ENCODE measurements around the gene DLK2. TPM values are rescaled to one million over a fixed set of nuclear protein-coding genes. Genes with fewer than 3 reads are reported as not detected.
A peak's percentile ranks its signal among the peaks of the same experiment; 100 is the strongest.
"Not testable (repeated sequence)": the region's sequence is repeated elsewhere in the genome, so short reads cannot be mapped to it uniquely, and the experiment has no call there.

DLK2 gene
- 0.69 TPM for polyA plus RNA-seq (2012; ENCODE audit: insufficient read depth, insufficient read length, low read depth)

GRCh38 chr6:43455531-43456428 is at the start of gene DLK2:
DLK2 (minus strand) TSS chr6:43455548; CDS start chr6:43454825, 723 bp downstream.
- Histone ChIP-seq H3K4me1 (no peaks in the 10 kb centered on the region), H3K36me3 (no peaks in the 10 kb centered on the region; the same call in 1 of the 2 replicates), H3K4me3 (ENCODE audit: low read depth, low read length) (peak within 1 kb of the TSS; percentile 60), H3K9me3 (no peaks in the 10 kb centered on the region), H3K27me3 (peaks cover 12% of the 10 kb centered on the region)
- peak; percentile 47 for DNase-seq
- TF ChIP-seq, protein P1, sequence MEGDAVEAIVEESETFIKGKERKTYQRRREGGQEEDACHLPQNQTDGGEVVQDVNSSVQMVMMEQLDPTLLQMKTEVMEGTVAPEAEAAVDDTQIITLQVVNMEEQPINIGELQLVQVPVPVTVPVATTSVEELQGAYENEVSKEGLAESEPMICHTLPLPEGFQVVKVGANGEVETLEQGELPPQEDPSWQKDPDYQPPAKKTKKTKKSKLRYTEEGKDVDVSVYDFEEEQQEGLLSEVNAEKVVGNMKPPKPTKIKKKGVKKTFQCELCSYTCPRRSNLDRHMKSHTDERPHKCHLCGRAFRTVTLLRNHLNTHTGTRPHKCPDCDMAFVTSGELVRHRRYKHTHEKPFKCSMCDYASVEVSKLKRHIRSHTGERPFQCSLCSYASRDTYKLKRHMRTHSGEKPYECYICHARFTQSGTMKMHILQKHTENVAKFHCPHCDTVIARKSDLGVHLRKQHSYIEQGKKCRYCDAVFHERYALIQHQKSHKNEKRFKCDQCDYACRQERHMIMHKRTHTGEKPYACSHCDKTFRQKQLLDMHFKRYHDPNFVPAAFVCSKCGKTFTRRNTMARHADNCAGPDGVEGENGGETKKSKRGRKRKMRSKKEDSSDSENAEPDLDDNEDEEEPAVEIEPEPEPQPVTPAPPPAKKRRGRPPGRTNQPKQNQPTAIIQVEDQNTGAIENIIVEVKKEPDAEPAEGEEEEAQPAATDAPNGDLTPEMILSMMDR (IDR thresholded peaks at IDR 0.05; ENCODE audit: low read depth, low read length) = no peak

DNA sequence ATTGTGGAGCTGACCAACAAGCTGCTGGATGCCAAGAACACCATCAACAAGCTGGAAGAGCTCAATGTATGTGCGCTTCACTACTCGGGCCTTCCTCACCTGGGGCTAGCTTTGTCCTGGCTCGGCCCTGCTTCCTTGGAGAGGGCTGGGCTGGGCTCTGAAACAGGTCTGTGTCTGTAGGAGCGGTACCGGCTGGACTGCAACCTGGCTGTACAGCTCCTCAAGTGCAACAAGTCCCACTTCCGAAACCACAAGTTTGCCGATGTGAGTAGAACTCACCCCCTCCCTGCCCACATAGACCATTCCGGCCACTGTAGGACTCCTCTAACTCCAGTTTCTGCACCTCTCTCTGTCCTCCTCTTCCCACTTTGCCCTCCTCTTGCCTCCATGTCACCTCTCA is 48.1 kb upstream of the DLK2 start:
- Histone ChIP-seq H3K4me1 (no peaks in the 10 kb centered on the region), H3K4me3 (ENCODE audit: low read depth, low read length) (no peak overlapping the region), H3K27me3 (no peaks in the 10 kb centered on the region), H3K9me3 (no peaks in the 10 kb centered on the region), H3K36me3 (peaks cover 26% of the 10 kb centered on the region)
- TF ChIP-seq, protein P1 (IDR thresholded peaks at IDR 0.05; ENCODE audit: low read depth, low read length) = no peak
- no peak for DNase-seq

- no peaks in the 10 kb centered on the region for H3K4me1 ChIP-seq
- no peak for DNase-seq
- peaks cover 30% of the 10 kb centered on the region for H3K36me3 ChIP-seq
- no peaks in the 10 kb centered on the region for H3K9me3 ChIP-seq
- TF ChIP-seq, protein P1 (IDR thresholded peaks at IDR 0.05; ENCODE audit: low read depth, low read length) = no peak
- no peak overlapping the region for H3K4me3 ChIP-seq (ENCODE audit: low read depth, low read length)
- no peaks in the 10 kb centered on the region for H3K27me3 ChIP-seq
Measured at GRCh38 chr6:43502666-43503065, 47.3 kb upstream of the DLK2 start.

- TF ChIP-seq, protein P1 (IDR thresholded peaks at IDR 0.05; ENCODE audit: low read depth, low read length) = no peak
- Histone ChIP-seq H3K4me1 (no peaks in the 10 kb centered on the region), H3K36me3 (peaks cover 33% of the 10 kb centered on the region), H3K4me3 (ENCODE audit: low read depth, low read length) (no peak overlapping the region), H3K27me3 (no peaks in the 10 kb centered on the region), H3K9me3 (no peaks in the 10 kb centered on the region)
- DNase-seq = no peak
Measured at GRCh38 chr6:43500921-43501320, 45.6 kb upstream of the DLK2 start.

GRCh38 chr6:43499028-43499815 is 43.9 kb upstream of the DLK2 start:
- no peak for DNase-seq
- Histone ChIP-seq H3K4me3 (ENCODE audit: low read depth, low read length) (no peak overlapping the region), H3K4me1 (no peaks in the 10 kb centered on the region; the same call in 1 of the 2 replicates), H3K36me3 (peaks cover 30% of the 10 kb centered on the region), H3K9me3 (no peaks in the 10 kb centered on the region), H3K27me3 (no peaks in the 10 kb centered on the region)
- TF ChIP-seq, protein P1 (IDR thresholded peaks at IDR 0.05; ENCODE audit: low read depth, low read length) = no peak

- H3K9me3 ChIP-seq; H3K4me1 ChIP-seq; DNase-seq; H3K27me3 ChIP-seq; H3K4me3 ChIP-seq (ENCODE audit: low read depth, low read length): not testable (repeated sequence)
- peaks cover 25% of the 10 kb centered on the region for H3K36me3 ChIP-seq
Measured at GRCh38 chr6:43498291-43498690, 42.9 kb upstream of the DLK2 start.

Measured in BE2C (cell line).